Ishikawa (cell line): ENCODE measurements around the gene PTPN23.

ENCODE experiments used
- CEBPB ChIP-seq: IDR thresholded peaks from 2 replicates; pipeline ENCODE4 v1.6.1; 2012
- EGR1 ChIP-seq: IDR thresholded peaks from 2 replicates; pipeline ENCODE4 v1.6.1; 2012
- EP300 ChIP-seq: IDR thresholded peaks from 2 replicates; pipeline ENCODE4 v1.6.1; 2012; ENCODE audit warnings: borderline replicate concordance
- FOXM1 ChIP-seq: IDR thresholded peaks from 2 replicates; pipeline ENCODE4 v1.6.1; 2012; ENCODE audit warnings: low read depth, borderline replicate concordance
- RAD21 ChIP-seq: IDR thresholded peaks from 2 replicates; pipeline ENCODE4 v1.6.1; 2012; ENCODE audit warnings: low read depth
- TAF1 ChIP-seq: IDR thresholded peaks from 2 replicates; pipeline ENCODE4 v1.6.1; 2012; ENCODE audit warnings: low read depth, mild to moderate bottlenecking
- TEAD4 ChIP-seq: IDR thresholded peaks from 2 replicates; pipeline ENCODE4 v1.6.1; 2012
- YY1 ChIP-seq: IDR thresholded peaks from 2 replicates; pipeline ENCODE4 v1.6.1; 2012; ENCODE audit warnings: low read depth
- ZBTB7A ChIP-seq: IDR thresholded peaks from 2 replicates; pipeline ENCODE4 v1.6.1; 2012; ENCODE audit warnings: low read depth
- TF ChIP-seq, protein P1 (sequence below): IDR thresholded peaks from 2 replicates; pipeline ENCODE4 v1.6.1; 2012
- TF ChIP-seq, protein P2 (sequence below): IDR thresholded peaks from 2 replicates; pipeline ENCODE4 v1.6.1; 2012; ENCODE audit warnings: low read depth, mild to moderate bottlenecking

DNA sequence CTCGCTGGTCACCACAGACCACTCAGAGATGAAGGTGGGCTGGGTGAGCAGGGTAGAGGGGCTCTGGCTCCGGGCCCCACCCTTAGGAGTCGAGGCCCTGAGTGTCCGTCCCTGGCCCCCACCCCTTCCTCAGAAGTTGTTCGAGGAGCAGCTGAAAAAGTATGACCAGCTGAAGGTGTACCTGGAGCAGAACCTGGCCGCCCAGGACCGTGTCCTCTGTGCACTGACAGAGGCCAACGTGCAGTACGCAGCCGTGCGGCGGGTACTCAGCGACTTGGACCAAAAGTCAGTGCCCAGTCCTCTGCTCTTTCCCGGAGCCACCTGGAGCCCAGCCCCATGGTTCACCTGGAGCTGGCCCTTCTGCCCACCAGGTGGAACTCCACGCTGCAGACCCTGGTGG, 28.5 kb downstream of the PTPN23 start:
- TF ChIP-seq TAF1 (no peak), YY1 (no peak), TEAD4 (no peak), EP300 (no peak), CEBPB (no peak), FOXM1 (no peak), RAD21 (no peak), EGR1 (no peak), ZBTB7A (no peak)
- TF ChIP-seq, protein P1, sequence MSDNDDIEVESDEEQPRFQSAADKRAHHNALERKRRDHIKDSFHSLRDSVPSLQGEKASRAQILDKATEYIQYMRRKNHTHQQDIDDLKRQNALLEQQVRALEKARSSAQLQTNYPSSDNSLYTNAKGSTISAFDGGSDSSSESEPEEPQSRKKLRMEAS = no peak
- TF ChIP-seq, protein P2, sequence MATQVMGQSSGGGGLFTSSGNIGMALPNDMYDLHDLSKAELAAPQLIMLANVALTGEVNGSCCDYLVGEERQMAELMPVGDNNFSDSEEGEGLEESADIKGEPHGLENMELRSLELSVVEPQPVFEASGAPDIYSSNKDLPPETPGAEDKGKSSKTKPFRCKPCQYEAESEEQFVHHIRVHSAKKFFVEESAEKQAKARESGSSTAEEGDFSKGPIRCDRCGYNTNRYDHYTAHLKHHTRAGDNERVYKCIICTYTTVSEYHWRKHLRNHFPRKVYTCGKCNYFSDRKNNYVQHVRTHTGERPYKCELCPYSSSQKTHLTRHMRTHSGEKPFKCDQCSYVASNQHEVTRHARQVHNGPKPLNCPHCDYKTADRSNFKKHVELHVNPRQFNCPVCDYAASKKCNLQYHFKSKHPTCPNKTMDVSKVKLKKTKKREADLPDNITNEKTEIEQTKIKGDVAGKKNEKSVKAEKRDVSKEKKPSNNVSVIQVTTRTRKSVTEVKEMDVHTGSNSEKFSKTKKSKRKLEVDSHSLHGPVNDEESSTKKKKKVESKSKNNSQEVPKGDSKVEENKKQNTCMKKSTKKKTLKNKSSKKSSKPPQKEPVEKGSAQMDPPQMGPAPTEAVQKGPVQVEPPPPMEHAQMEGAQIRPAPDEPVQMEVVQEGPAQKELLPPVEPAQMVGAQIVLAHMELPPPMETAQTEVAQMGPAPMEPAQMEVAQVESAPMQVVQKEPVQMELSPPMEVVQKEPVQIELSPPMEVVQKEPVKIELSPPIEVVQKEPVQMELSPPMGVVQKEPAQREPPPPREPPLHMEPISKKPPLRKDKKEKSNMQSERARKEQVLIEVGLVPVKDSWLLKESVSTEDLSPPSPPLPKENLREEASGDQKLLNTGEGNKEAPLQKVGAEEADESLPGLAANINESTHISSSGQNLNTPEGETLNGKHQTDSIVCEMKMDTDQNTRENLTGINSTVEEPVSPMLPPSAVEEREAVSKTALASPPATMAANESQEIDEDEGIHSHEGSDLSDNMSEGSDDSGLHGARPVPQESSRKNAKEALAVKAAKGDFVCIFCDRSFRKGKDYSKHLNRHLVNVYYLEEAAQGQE = no peak
